Natural killer cell treated with Interleukin-12 subunit alpha and Interleukin-12 subunit beta and Interleukin-15 and Interleukin-18, amount 100 ng/mL, for 72 hours (primary cell): ENCODE data around the gene SPATA33. TPM values are rescaled to one million over a fixed set of nuclear protein-coding genes. Genes with fewer than 3 reads are reported as not detected.

Experiments
- ATAC-seq, 2 donors: fragments of 150-1000 bp; cut with Tn5 transposase in 1 of 2; sonication (Bioruptor Pico), chemical (Tn5 transposase) in 1 of 2; 2 replicates each; pipeline ENCODE4 v1.10.0; 2021
- DNase-seq: peaks from one replicate; pipeline ENCODE4 v3.0.0; 2022; ENCODE audit warnings: low spot score
- H3K27ac Mint-ChIP-seq, 2 donors: 1 replicate in 1 of 2; 2 replicates in 1 of 2; pipeline ENCODE4 v1.8.0; 2022; ENCODE audit warnings: mixed read lengths in 2 of 2, mild to moderate bottlenecking in 1 of 2, moderate library complexity in 1 of 2
- H3K27me3 Mint-ChIP-seq, 2 donors: 1 replicate in 1 of 2; 2 replicates in 1 of 2; pipeline ENCODE4 v1.8.0; 2022; ENCODE audit warnings: mixed read lengths in 2 of 2
- H3K36me3 Mint-ChIP-seq: one replicate; pipeline ENCODE4 v1.8.0; 2022; ENCODE audit warnings: mixed read lengths
- H3K4me1 Mint-ChIP-seq, 2 donors: 1 replicate in 1 of 2; 2 replicates in 1 of 2; pipeline ENCODE4 v1.8.0; 2022; ENCODE audit warnings: low read depth in 2 of 2, mixed read lengths in 2 of 2, mild to moderate bottlenecking in 1 of 2
- H3K4me3 Mint-ChIP-seq: one replicate; pipeline ENCODE4 v1.8.0; 2022; ENCODE audit warnings: mixed read lengths
- H3K9me3 Mint-ChIP-seq: 2 replicates; pipeline ENCODE4 v1.8.0; 2022; ENCODE audit warnings: mixed read lengths
- total RNA-seq, 2 donors: library from RNA; stranded (reverse); gene quantifications; one replicate each; pipeline ENCODE4 v1.2.3, GENCODE V29; 2022

SPATA33 gene
- total RNA-seq, 2 donors from 2014 or later: 9.3 to 19.1 TPM

DNA sequence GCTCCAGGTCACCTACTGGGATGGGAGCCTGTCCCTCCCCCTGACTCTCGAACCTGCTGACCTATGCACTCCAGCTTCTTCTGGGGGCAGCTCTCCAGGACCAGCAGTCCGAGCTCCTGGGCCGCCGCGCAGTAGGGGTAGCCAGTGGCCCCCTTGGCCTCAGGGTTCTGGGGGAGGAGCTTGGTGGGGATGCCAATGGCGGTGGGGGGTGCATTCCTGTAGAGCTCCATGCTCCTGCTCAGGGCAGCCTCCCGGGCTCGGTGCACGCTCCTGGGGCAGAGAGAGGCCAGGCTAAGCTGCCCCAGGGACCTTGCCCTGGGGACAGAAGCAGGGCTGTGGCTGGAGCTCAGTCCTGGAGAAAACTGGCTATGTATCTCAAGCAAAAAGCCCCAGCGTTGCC is 51.5 kb downstream of the SPATA33 start:
- no peak for ATAC-seq
- DNase-seq: no peak
- Mint-ChIP-seq H3K4me3 (no peak overlapping the region), H3K9me3 (no peaks in the 10 kb centered on the region), H3K27me3 (no peaks in the 10 kb centered on the region), H3K36me3 (no peaks in the 10 kb centered on the region), H3K4me1 (peaks cover 0 to 5% of the 10 kb centered on the region in 2 donors), H3K27ac (no peak overlapping the region)

DNA sequence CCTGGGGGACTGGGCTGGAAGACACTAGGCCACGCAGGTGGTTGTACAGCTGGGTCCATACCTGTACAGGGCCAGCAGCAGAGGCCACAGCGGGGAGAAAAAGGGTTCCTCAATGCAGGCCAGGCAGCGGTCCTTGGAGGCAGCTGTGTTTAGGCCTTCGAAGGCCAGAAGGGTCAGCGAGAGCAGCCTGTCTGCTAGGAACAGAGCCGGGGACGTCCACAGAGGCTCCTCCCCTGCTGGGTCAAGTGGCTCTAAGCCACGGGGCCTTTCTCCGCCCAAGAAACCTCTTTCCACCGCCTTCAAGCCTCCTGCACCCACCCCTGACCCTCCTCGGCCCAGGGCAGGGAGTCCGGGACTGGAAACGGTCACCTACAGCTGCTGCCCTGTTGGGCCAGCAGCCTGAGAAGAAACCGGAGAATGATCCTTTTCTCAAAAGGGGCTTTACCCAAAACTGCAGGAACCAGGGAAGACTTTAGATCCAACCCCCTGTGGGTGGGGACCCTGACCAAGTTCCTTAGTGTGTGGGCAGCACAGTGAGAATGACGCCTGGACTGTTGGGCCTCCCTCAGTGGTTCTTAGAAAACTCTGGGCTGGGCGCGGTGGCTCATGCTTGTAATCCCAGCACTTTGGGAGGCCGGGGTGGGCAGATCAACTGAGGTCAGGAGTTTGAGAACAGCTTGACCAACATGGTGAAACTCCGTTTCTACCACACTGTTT is 52.2 kb downstream of the SPATA33 start:
- Mint-ChIP-seq H3K27me3 (no peaks in the 10 kb centered on the region), H3K4me1 (peaks cover 0 to 5% of the 10 kb centered on the region in 2 donors), H3K36me3 (no peaks in the 10 kb centered on the region), H3K4me3 (no peak overlapping the region), H3K27ac (no peak overlapping the region), H3K9me3 (no peaks in the 10 kb centered on the region)
- ATAC-seq (no peak), DNase-seq (no peak)

DNA sequence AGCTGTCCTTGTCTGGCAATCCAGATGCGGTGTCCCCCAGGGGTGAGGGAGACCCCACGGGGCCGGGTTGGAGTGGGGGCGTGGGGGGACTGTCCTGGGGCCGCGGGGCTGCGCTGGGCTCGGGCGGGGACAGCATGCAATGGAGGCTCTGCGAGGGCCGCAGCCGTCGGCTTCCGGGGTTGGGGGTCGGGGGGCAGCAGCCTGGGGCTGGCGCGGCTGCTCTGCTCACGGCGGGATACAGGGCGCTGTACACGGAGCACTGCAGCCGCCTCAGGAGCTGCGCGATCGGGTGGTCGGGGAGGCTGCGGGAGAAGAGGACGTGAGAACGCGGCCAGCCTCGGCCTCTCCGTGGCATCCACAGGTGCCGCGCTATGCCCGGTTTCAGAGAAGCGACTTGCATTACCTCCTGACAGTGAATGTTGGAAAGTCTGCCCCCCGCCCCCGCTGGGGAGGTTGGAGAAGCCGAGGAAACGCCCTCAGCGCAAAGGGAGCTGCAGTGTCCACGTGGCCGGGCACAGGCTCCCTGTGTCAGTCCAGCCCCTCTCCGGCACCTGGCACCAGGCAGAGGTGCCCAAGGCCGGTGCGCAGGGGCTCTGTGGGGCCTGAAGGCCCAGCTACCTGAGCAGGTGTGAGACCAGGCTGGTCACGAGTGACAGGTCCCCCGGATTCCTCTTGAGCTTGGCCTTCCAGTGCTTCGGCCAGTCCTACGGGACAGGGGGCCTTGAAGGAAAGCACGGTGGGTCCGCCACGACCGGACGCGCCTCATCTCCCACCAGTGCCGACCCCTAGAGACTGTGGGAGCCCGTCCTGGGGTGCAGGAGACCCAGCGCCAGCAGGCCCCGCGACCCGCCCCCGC is 53.3 kb downstream of the SPATA33 start:
- no peaks in the 10 kb centered on the region for H3K36me3 Mint-ChIP-seq
- H3K4me1 Mint-ChIP-seq: peaks cover 0 to 2% of the 10 kb centered on the region in 2 donors
- H3K27ac Mint-ChIP-seq: no peak overlapping the region
- H3K9me3 Mint-ChIP-seq: no peaks in the 10 kb centered on the region
- no peak overlapping the region for H3K4me3 Mint-ChIP-seq
- DNase-seq (no peak), ATAC-seq (peak in 1 of 2 donors; percentile 1)
- no peaks in the 10 kb centered on the region for H3K27me3 Mint-ChIP-seq

DNA sequence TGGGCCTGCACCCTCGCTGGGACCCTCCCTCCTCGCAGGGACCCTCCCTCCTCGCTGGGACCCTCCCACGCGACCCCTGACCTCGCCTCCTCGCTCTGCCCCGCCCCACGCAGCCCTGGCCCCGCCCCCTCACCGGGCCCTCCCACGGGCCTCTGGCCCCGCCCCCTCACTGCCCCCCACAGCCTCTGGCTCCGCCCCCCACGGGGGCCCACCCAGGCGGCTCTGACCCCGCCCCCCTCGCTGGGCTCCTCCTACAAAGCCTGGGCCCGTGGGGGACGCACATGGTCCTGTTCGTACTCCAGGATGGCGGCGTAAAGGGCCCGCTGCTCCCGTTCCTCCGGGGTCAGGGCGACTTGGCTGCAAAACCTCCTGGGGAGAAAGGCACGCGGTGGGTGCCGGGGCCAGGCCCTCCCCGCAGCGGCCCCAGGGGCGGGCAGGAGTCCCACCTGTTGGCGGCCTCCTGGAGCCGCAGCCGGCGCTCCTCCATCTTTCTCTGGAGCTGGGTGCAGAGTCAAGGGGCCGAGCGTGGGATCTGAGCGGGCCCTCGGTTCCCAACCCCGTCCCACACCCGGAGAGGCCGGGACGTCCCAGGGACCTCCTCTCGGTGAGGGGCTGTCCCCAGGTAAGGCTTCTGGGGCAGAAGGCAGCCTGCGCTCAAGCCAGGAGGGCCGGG is 54.1 kb downstream of the SPATA33 start:
- Mint-ChIP-seq H3K27ac (no peak overlapping the region), H3K27me3 (no peaks in the 10 kb centered on the region), H3K9me3 (no peaks in the 10 kb centered on the region), H3K4me1 (no peaks in the 10 kb centered on the region), H3K36me3 (no peaks in the 10 kb centered on the region), H3K4me3 (peak overlapping the region; percentile 38)
- DNase-seq: peak; percentile 73
- peak; percentile 92 to 93 for ATAC-seq

DNA sequence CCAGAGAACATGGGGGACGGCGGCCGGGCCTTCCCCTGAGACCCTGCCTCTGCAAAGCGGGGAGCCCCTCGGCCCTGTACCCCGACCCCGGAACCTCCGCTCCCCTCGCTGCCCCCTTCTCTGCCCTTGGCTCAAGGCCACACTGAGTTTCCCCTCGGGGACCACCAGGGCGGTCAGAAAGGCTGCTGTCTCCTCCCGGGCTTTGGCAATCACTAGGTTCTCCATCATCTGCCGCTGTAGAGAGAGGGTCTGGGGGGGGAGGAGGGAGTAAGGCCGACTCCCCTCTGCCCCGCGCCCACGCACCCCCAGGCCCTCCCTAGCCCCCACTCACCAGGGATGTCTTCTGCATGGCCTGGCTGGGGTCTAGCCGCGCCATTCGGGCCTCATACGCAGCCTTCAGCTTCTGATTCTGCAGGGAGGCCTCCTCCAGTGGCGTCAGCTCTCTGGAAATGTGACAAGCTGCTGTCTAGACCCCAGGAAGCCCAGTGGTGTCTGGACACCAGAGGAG is 54.7 kb downstream of the SPATA33 start:
- Mint-ChIP-seq H3K27ac (no peak overlapping the region), H3K27me3 (no peaks in the 10 kb centered on the region), H3K4me1 (peaks cover 0 to 1% of the 10 kb centered on the region in 2 donors), H3K36me3 (no peaks in the 10 kb centered on the region), H3K4me3 (peak overlapping the region; percentile 38), H3K9me3 (no peaks in the 10 kb centered on the region)
- ATAC-seq (no peak), DNase-seq (no peak)

DNA sequence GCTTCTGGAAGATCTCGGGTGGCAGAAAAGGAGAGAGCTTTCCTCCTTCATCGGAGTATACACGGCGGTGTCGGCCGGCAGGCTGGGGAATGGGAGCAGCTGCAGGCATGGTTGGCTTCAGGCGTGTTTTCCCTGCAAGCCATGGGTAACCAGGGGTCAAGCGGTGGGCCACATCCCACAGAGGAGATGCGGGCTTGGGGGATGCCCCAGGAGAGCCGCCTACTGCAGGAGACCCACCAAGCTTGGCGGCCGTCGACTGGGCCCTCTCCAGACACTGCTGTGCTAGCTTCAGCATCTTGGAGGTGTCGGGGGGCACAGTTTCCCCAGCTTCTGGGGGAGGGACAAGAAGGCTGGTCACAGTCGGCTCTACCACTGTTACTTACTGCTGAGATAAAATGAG is 58.9 kb downstream of the SPATA33 start:
- H3K27me3 Mint-ChIP-seq: no peaks in the 10 kb centered on the region
- peaks cover 22 to 25% of the 10 kb centered on the region in 2 donors for H3K4me1 Mint-ChIP-seq
- no peak for DNase-seq
- no peak overlapping the region for H3K4me3 Mint-ChIP-seq
- H3K9me3 Mint-ChIP-seq: no peaks in the 10 kb centered on the region
- ATAC-seq: no peak
- H3K36me3 Mint-ChIP-seq: no peaks in the 10 kb centered on the region
- no peak overlapping the region for H3K27ac Mint-ChIP-seq

DNA sequence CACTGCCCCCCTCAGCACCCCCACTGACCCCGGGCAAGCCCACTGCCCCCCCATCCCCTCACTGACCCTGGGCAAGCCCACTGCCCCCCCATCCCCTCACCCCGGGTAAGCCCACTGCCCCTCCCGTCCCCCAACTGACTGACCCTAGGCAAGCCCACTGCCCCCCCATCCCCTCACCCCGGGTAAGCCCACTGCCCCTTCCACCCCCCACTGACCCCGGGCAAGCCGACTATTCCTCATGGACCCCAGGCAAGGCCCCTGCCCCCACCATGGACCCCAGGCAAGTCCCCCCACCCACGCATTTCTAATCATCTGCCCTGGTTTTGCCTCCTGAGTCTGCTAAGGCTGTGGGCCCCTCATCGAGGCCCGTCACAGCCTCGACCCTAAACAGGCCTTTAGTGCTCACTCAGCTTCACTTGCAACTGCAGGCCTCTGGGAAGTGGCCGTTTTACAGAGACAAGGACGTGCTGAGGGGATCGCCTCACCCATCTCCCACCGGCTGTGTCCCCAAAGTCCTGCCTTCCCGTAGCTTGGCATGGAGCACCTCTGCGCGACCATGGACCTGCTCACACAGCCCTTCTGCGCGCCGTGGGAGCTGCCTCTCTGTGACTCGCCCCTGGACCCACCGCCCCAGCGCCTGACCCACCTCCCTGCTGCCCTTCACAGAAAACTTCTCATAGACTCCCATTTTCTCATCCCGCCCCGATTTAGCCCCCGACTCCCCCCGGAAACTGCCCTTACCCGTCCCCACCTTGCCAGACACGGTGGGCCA is 59.5 kb downstream of the SPATA33 start:
- Mint-ChIP-seq H3K27ac (no peak overlapping the region), H3K36me3 (no peaks in the 10 kb centered on the region), H3K27me3 (no peaks in the 10 kb centered on the region), H3K4me3 (no peak overlapping the region), H3K4me1 (peaks cover 22 to 25% of the 10 kb centered on the region in 2 donors), H3K9me3 (no peaks in the 10 kb centered on the region)
- DNase-seq (no peak), ATAC-seq (no peak)

DNA sequence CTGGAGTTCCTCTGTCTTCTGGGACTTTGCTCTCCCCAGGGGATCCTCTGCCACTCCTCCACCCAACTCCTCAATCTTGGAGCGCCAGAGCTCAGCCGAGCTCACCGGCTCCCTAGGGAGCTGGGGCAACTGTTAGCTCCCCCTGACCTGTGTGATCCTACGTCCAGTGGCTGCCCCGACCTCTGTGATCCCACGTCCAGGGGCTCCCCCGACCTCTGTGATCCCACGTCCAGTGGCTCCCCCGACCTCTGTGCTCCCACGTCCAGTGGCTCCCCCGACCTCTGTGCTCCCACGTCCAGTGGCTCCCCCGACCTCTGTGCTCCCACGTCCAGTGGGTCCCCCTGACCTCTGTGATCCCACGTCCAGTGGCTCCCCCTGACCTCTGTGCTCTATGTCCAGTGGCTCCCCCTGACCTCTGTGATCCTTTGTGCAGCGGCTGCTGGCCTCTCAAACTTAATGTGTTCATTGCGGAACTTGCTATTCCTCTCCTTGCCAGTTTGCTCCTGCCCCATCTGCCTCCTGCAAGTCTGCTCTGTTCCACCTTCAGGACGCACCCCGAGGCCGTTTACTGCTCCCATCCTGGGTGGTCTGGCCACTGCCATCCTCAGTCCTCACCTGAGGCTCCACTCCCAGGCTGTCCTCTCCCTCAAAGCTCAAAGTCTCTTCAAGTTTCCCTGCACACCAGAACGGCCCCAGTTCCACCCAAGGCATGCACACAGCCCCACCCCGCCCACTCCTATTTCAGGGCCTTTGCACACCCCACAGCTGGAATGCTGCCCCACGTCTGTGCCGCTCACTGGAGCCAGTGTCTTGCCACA is 60.3 kb downstream of the SPATA33 start:
- Mint-ChIP-seq H3K9me3 (no peaks in the 10 kb centered on the region), H3K27ac (peak overlapping the region; percentile 89 to 96), H3K4me3 (no peak overlapping the region), H3K27me3 (no peaks in the 10 kb centered on the region), H3K4me1 (peaks cover 28 to 31% of the 10 kb centered on the region in 2 donors), H3K36me3 (no peaks in the 10 kb centered on the region)
- ATAC-seq: no peak
- no peak for DNase-seq

Other genes starting within 250 kb of the SPATA33 start
- gene ANKRD11, start 167.3 kb upstream of the SPATA33 start, total RNA-seq: 100 to 1,000 TPM; 197 to 320 TPM
- 100 to 1,000 TPM in 1 of 2 donors, 10 to 100 TPM in 1; 88.6 to 188 TPM for gene SPG7, start 149.4 kb upstream of the SPATA33 start, total RNA-seq
- 1,000 to 10,000 TPM; 1,294 to 1,944 TPM for gene RPL13, start 97.2 kb upstream of the SPATA33 start, total RNA-seq
- gene CPNE7, start 82.1 kb upstream of the SPATA33 start, total RNA-seq: 1 to 10 TPM in 1 of 2 donors, under 1 TPM in 1; 0.81 to 4.2 TPM
- not detected for gene DPEP1, start 44.2 kb upstream of the SPATA33 start, total RNA-seq
- 100 to 1,000 TPM in 1 of 2 donors, 10 to 100 TPM in 1; 92.8 to 146 TPM for gene CHMP1A, start 128 bp upstream of the SPATA33 start, total RNA-seq
- gene CDK10, start 28.9 kb downstream of the SPATA33 start, total RNA-seq: 100 to 1,000 TPM in 1 of 2 donors, 10 to 100 TPM in 1; 60.8 to 115 TPM
- gene SPATA2L, start 43.9 kb downstream of the SPATA33 start, total RNA-seq: 1 to 10 TPM; 6.8 to 8.4 TPM
- gene VPS9D1, start 63.1 kb downstream of the SPATA33 start, total RNA-seq: 10 to 100 TPM in 1 of 2 donors, 1 to 10 TPM in 1; 9.0 to 11.0 TPM
- gene ZNF276, start 63.7 kb downstream of the SPATA33 start, total RNA-seq: 10 to 100 TPM; 36.0 to 72.1 TPM
- gene FANCA, start 158.8 kb downstream of the SPATA33 start, total RNA-seq: 100 to 1,000 TPM in 1 of 2 donors, 10 to 100 TPM in 1; 77.5 to 364 TPM
- 1 to 10 TPM; 2.5 to 3.9 TPM for gene SPIRE2, start 170.6 kb downstream of the SPATA33 start, total RNA-seq
- gene TCF25, start 215.8 kb downstream of the SPATA33 start, total RNA-seq: 100 to 1,000 TPM; 239 to 382 TPM